H9 (cell line): ENCODE data around the gene ZNF469. TPM values are rescaled to one million over a fixed set of nuclear protein-coding genes. Genes with fewer than 3 reads are reported as not detected.

ENCODE experiments used
- DNase-seq: peaks from one replicate; pipeline ENCODE4 v3.0.0-alpha.2; 2017
- H2AFZ ChIP-seq: one replicate; pipeline ENCODE4 v1.6.1; 2013; ENCODE audit warnings: mild to moderate bottlenecking, low read length, control low read depth, moderate library complexity
- H2AK5ac ChIP-seq: 2 replicates; pipeline ENCODE4 v1.6.1; 2013; ENCODE audit warnings: low read length, control low read depth, mixed read lengths; ENCODE audit not compliant: insufficient read length
- H2BK120ac ChIP-seq: one replicate; pipeline ENCODE4 v1.6.1; 2013; ENCODE audit warnings: low read depth, mild to moderate bottlenecking, low read length, control low read depth, inconsistent platforms; ENCODE audit not compliant: poor library complexity, severe bottlenecking
- H2BK12ac ChIP-seq: 2 replicates; pipeline ENCODE4 v1.6.1; 2013; ENCODE audit warnings: low read length, control low read depth, mixed read lengths, low read depth; ENCODE audit not compliant: insufficient read length
- H2BK15ac ChIP-seq: 2 replicates; pipeline ENCODE4 v1.6.1; 2013; ENCODE audit warnings: low read depth, low read length, control low read depth
- H2BK20ac ChIP-seq: one replicate; pipeline ENCODE4 v1.6.1; 2013; ENCODE audit warnings: low read depth, mild to moderate bottlenecking, low read length, control low read depth, inconsistent platforms; ENCODE audit not compliant: poor library complexity, severe bottlenecking
- H2BK5ac ChIP-seq: 2 replicates; pipeline ENCODE4 v1.6.1; 2013; ENCODE audit warnings: low read length, control low read depth, mixed read lengths; ENCODE audit not compliant: insufficient read length
- H3K14ac ChIP-seq: 2 replicates; pipeline ENCODE4 v1.6.1; 2013; ENCODE audit warnings: low read length, control low read depth; ENCODE audit not compliant: insufficient read depth
- H3K18ac ChIP-seq: 2 replicates; pipeline ENCODE4 v1.6.1; 2013; ENCODE audit warnings: low read depth, mild to moderate bottlenecking, mixed read lengths, low read length, control low read depth; ENCODE audit not compliant: insufficient read length
- H3K23ac ChIP-seq: 2 replicates; pipeline ENCODE4 v1.6.1; 2013; ENCODE audit warnings: low read length, control low read depth, mixed read lengths, low read depth; ENCODE audit not compliant: insufficient read length
- H3K23me2 ChIP-seq: 2 replicates; pipeline ENCODE4 v1.6.1; 2013; ENCODE audit warnings: low read depth, mild to moderate bottlenecking, mixed read lengths, low read length, control low read depth; ENCODE audit not compliant: insufficient read length, poor library complexity, severe bottlenecking
- H3K27ac ChIP-seq: 2 replicates; pipeline ENCODE4 v1.5.1; 2013; ENCODE audit warnings: low read length, control low read depth, mixed read lengths, low read depth; ENCODE audit not compliant: insufficient read length
- H3K27me3 ChIP-seq: 2 replicates; pipeline ENCODE4 v1.6.1; 2013; ENCODE audit warnings: low read length, control low read depth, inconsistent platforms; ENCODE audit not compliant: insufficient read depth
- H3K4ac ChIP-seq: 2 replicates; pipeline ENCODE4 v1.6.1; 2013; ENCODE audit warnings: low read depth, mild to moderate bottlenecking, control low read depth, inconsistent platforms, low read length, moderate library complexity
- H3K4me1 ChIP-seq: 2 replicates; pipeline ENCODE4 v1.6.1; 2013; ENCODE audit warnings: low read length, control low read depth, inconsistent platforms; ENCODE audit not compliant: insufficient read depth
- H3K4me2 ChIP-seq: 2 replicates; pipeline ENCODE4 v1.6.1; 2013; ENCODE audit warnings: low read length, control low read depth, mixed read lengths; ENCODE audit not compliant: insufficient read length, insufficient read depth
- H3K56ac ChIP-seq: 2 replicates; pipeline ENCODE4 v1.6.1; 2013; ENCODE audit warnings: low read depth, mild to moderate bottlenecking, mixed read lengths, low read length, control low read depth; ENCODE audit not compliant: insufficient read length
- H3K79me1 ChIP-seq: 2 replicates; pipeline ENCODE4 v1.6.1; 2013; ENCODE audit warnings: low read depth, mild to moderate bottlenecking, moderate library complexity, low read length, control low read depth, inconsistent platforms; ENCODE audit not compliant: insufficient read depth, poor library complexity, severe bottlenecking
- H3K79me2 ChIP-seq: 2 replicates; pipeline ENCODE4 v1.6.1; 2013; ENCODE audit warnings: low read length, control low read depth, inconsistent platforms; ENCODE audit not compliant: insufficient read depth
- H3K9ac ChIP-seq: 2 replicates; pipeline ENCODE4 v1.6.1; 2013; ENCODE audit warnings: low read length, control low read depth, mixed read lengths; ENCODE audit not compliant: insufficient read length; ENCODE audit errors: extremely low read depth
- H3K9me3 ChIP-seq: one replicate; pipeline ENCODE4 v1.6.1; 2013; ENCODE audit warnings: low read depth, low read length, inconsistent platforms; ENCODE audit not compliant: control insufficient read depth
- H3T11ph ChIP-seq: one replicate; pipeline ENCODE4 v1.6.1; 2013; ENCODE audit warnings: mild to moderate bottlenecking, low read length, control low read depth, inconsistent platforms
- H4K20me1 ChIP-seq: one replicate; pipeline ENCODE4 v1.6.1; 2013; ENCODE audit not compliant: control insufficient read depth, insufficient read length, insufficient read depth
- H4K5ac ChIP-seq: 2 replicates; pipeline ENCODE4 v1.6.1; 2013; ENCODE audit warnings: low read depth, mild to moderate bottlenecking, mixed read lengths, low read length, control low read depth; ENCODE audit not compliant: insufficient read length
- H4K8ac ChIP-seq: replicated peaks from 2 replicates; pipeline ENCODE4 v1.6.1; 2013; ENCODE audit warnings: low read length, control low read depth, mixed read lengths, low read depth; ENCODE audit not compliant: insufficient read length
- H4K91ac ChIP-seq: 2 replicates; pipeline ENCODE4 v1.6.1; 2013; ENCODE audit warnings: low read depth, mild to moderate bottlenecking, moderate library complexity, mixed read lengths, low read length, control low read depth; ENCODE audit not compliant: insufficient read length
- H3K27ac Mint-ChIP-seq, 3 experiments: 2 replicates in 2 of 3; 3 replicates in 1 of 3; pipeline ENCODE4 v1.8.0; 2020 to 2021; ENCODE audit warnings: mixed read lengths in 3 of 3, mild to moderate bottlenecking in 1 of 3, moderate library complexity in 1 of 3
- H3K27me3 Mint-ChIP-seq: 2 replicates; pipeline ENCODE4 v1.8.0; 2021; ENCODE audit warnings: low read depth, mild to moderate bottlenecking, moderate library complexity, mixed read lengths
- H3K36me3 Mint-ChIP-seq, 3 experiments: 2 replicates in 2 of 3; 3 replicates in 1 of 3; pipeline ENCODE4 v1.8.0; 2020 to 2021; ENCODE audit warnings: low read depth in 3 of 3, mixed read lengths in 3 of 3; ENCODE audit not compliant: insufficient read depth in 1 of 3
- H3K4me1 Mint-ChIP-seq, 2 experiments: 2 replicates each; pipeline ENCODE4 v1.8.0; 2020; ENCODE audit warnings: mixed read lengths in 2 of 2
- H3K4me3 Mint-ChIP-seq, 2 experiments: 2 replicates in 1 of 2; 3 replicates in 1 of 2; pipeline ENCODE4 v1.8.0; 2020 to 2021; ENCODE audit warnings: mild to moderate bottlenecking in 2 of 2, mixed read lengths in 2 of 2, moderate library complexity in 1 of 2
- H3K9me3 Mint-ChIP-seq, 2 experiments: 2 replicates in 1 of 2; 3 replicates in 1 of 2; pipeline ENCODE4 v1.8.0; 2020; ENCODE audit warnings: mild to moderate bottlenecking in 2 of 2, mixed read lengths in 2 of 2, moderate library complexity in 1 of 2
- CTCF ChIP-seq: fragments of 200-600 bp; sonication (generic); conservative IDR thresholded peaks from 3 replicates; pipeline ENCODE4 v1.8.0; 2021; ENCODE audit warnings: antibody characterized with exemption, mild to moderate bottlenecking
- WGBS: extraction: QIAGEN DNeasy Blood & Tissue Kit; methylation state at CpG from one replicate; pipeline ENCODE4 v1.1.7; 2013; ENCODE audit warnings: missing lambda C conversion rate, low lambda C conversion rate, mixed read lengths; ENCODE audit not compliant: insufficient read length; ENCODE audit errors: extremely low coverage; 5-methylcytosine and 5-hydroxymethylcytosine counted together
- total RNA-seq: library from RNA; stranded (reverse); gene quantifications from 2 replicates; pipeline ENCODE4 v1.2.1, GENCODE V29; 2021

Gene ZNF469
- total RNA-seq, 1 experiment from 2014 or later, result 4.4 TPM

DNA sequence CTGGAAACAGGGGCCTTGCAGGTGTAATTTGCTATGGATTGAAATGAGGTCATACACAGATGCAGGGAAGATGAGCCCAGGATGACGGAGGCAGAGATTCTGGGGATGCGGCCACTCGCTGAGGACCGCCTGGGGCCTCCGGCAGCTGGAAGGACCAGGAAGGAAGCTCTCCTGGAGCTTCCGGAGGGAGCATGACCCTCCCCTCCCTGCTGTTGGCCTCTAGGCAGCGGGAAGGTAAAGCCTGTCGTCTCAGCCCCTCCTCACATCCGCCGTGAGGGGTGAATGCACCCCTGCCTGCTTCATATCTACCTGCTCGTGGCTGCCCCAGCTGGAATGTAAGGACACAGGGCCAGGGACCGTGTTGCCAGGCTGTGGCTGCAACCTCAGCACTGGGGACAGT, 29.1 kb upstream of the ZNF469 start:
- no peak for DNase-seq
- Histone ChIP-seq H3K4me2 (no peak overlapping the region), H2BK20ac (no peak overlapping the region), H4K5ac (no peak overlapping the region), H3K23me2 (no peaks in the 10 kb centered on the region), H3K9me3 (no peaks in the 10 kb centered on the region), H4K20me1 (no peaks in the 10 kb centered on the region), H3K79me1 (no peaks in the 10 kb centered on the region), H3K27ac (no peak overlapping the region), H4K91ac (no peak overlapping the region), H3K4ac (no peak overlapping the region), H3K4me1 (no peaks in the 10 kb centered on the region), H3K18ac (no peak overlapping the region), H3K23ac (no peak overlapping the region), H3T11ph (no peak overlapping the region), H2AFZ (no peak overlapping the region), H3K79me2 (no peaks in the 10 kb centered on the region), H2BK15ac (no peak overlapping the region), H3K9ac (no peak overlapping the region), H3K56ac (no peak overlapping the region), H4K8ac (no peak overlapping the region), H3K27me3 (no peaks in the 10 kb centered on the region), H2BK120ac (no peak overlapping the region), H2BK5ac (no peak overlapping the region), H2AK5ac (no peak overlapping the region), H3K14ac (no peak overlapping the region), H2BK12ac (no peak overlapping the region)
- no CpG with 5 or more reads among the region's 12 CpGs for WGBS
- Mint-ChIP-seq H3K36me3 (no peaks in the 10 kb centered on the region; a peak in 1 of 7 replicates), H3K4me3 (no peak overlapping the region), H3K4me1 (peaks cover 9 to 10% of the 10 kb centered on the region in 2 experiments; a peak in 3 of 4 replicates), H3K27me3 (no peaks in the 10 kb centered on the region; the same call in 1 of the 2 replicates), H3K9me3 (peaks cover 0 to 4% of the 10 kb centered on the region in 2 experiments; a peak in 2 of 5 replicates), H3K27ac (no peak overlapping the region)
- no peak for TF ChIP-seq CTCF
